ENCODE results near the gene NUP107.
"Not testable (repeated sequence)": the region's sequence is repeated elsewhere in the genome, so short reads cannot be mapped to it uniquely, and the experiment has no call there.

The NUP107 gene

GRCh38 chr12:68667896-68668295, 18.9 kb upstream of the NUP107 start:
- Histone ChIP-seq H3K9ac (ENCODE audit: low read depth, low read length) (no peak overlapping the region), H3K4me3 (ENCODE audit: low read length) (no peak overlapping the region), H3K36me3 (ENCODE audit: insufficient read depth, low read depth, low read length) (no peaks in the 10 kb centered on the region), H3K9me3 (ENCODE audit: insufficient read depth, low read depth, low read length) (no peaks in the 10 kb centered on the region), H3K27me3 (ENCODE audit: insufficient read depth, low read length) (no peaks in the 10 kb centered on the region), H3K4me1 (ENCODE audit: insufficient read depth, low read length) (no peaks in the 10 kb centered on the region; the same call in 1 of the 2 replicates), H3K27ac (ENCODE audit: low read length) (no peak overlapping the region)

DNA sequence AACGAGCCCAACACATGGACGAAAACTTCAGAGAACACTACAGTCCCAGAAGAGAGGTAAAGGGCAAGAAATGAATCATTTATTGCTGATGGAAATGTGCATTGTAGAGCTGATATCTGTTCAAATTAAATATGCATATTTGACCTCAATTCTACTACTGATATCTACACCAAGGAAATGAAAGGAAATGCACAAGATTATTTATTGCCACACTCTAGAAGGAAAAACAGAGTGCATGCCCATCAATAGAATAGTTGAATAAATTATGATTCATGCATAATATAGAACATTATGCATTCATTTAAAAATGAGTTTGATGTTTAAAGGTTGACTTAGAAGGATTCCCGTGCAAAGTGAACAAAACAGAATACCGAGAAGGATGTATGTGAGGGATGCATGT, 15.6 kb upstream of the NUP107 start:
- Histone ChIP-seq H3K27ac (ENCODE audit: low read length) (no peak overlapping the region), H3K9ac (ENCODE audit: low read depth, low read length) (no peak overlapping the region), H3K4me3 (ENCODE audit: low read length) (no peak overlapping the region), H3K27me3 (ENCODE audit: insufficient read depth, low read length) (no peaks in the 10 kb centered on the region), H3K4me1 (ENCODE audit: insufficient read depth, low read length) (no peaks in the 10 kb centered on the region; the same call in none of the 2 replicates), H3K9me3 (ENCODE audit: insufficient read depth, low read depth, low read length) (no peaks in the 10 kb centered on the region), H3K36me3 (ENCODE audit: insufficient read depth, low read depth, low read length) (no peaks in the 10 kb centered on the region)

DNA sequence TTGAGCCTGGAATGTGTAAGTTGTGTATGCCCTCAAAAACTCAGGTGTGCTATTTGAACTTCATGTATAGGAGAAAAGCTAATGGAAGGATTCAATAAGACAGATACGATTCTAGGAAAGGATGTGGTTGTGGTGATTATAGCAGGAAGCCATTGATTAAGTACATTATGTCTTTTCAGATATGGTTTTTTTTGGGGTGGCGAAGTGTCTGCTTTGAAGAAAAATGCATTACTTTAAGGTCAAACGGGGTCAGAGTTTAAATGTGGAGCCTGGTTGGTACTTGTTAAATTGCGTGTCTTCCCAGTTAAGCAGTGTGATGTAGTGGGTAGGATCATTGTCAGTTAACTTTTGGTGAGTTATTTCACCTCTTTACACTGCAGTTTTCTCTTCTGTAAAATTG, 13.0 kb upstream of the NUP107 start:
- H3K36me3 ChIP-seq (ENCODE audit: insufficient read depth, low read depth, low read length) = no peaks in the 10 kb centered on the region
- no peak overlapping the region for H3K9ac ChIP-seq (ENCODE audit: low read depth, low read length)
- H3K4me3 ChIP-seq (ENCODE audit: low read length) = no peak overlapping the region
- no peaks in the 10 kb centered on the region for H3K27me3 ChIP-seq (ENCODE audit: insufficient read depth, low read length)
- H3K27ac ChIP-seq (ENCODE audit: low read length) = no peak overlapping the region
- H3K9me3 ChIP-seq (ENCODE audit: insufficient read depth, low read depth, low read length) = no peaks in the 10 kb centered on the region
- no peaks in the 10 kb centered on the region; the same call in 1 of the 2 replicates for H3K4me1 ChIP-seq (ENCODE audit: insufficient read depth, low read length)

DNA sequence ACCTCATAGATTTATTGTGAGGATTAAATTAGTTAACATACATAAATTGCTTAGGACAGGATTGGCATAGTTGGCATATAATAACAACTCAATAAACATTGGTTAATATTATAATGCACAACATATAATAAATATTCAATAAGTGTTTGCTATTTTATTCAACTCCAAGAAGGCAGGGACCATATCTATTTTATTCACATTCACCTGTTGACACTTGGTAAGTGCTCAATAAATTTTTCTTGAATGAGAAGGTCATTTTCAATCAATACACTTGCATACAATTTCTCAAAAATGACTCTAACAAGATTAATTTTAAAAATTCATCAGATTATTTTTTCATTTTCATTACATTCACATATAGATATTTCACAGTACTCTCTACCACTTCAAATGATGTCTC, 12.4 kb upstream of the NUP107 start:
- H3K9ac ChIP-seq (ENCODE audit: low read depth, low read length) = no peak overlapping the region
- no peaks in the 10 kb centered on the region for H3K9me3 ChIP-seq (ENCODE audit: insufficient read depth, low read depth, low read length)
- H3K4me3 ChIP-seq (ENCODE audit: low read length) = no peak overlapping the region
- no peak overlapping the region for H3K27ac ChIP-seq (ENCODE audit: low read length)
- no peaks in the 10 kb centered on the region for H3K27me3 ChIP-seq (ENCODE audit: insufficient read depth, low read length)
- no peaks in the 10 kb centered on the region for H3K36me3 ChIP-seq (ENCODE audit: insufficient read depth, low read depth, low read length)
- H3K4me1 ChIP-seq (ENCODE audit: insufficient read depth, low read length) = no peaks in the 10 kb centered on the region; the same call in 1 of the 2 replicates

GRCh38 chr12:68675101-68675842, 11.5 kb upstream of the NUP107 start:
- no peaks in the 10 kb centered on the region for H3K36me3 ChIP-seq (ENCODE audit: insufficient read depth, low read depth, low read length)
- H3K9me3 ChIP-seq (ENCODE audit: insufficient read depth, low read depth, low read length) = no peaks in the 10 kb centered on the region
- H3K27ac ChIP-seq (ENCODE audit: low read length) = no peak overlapping the region
- no peak overlapping the region for H3K4me3 ChIP-seq (ENCODE audit: low read length)
- H3K27me3 ChIP-seq (ENCODE audit: insufficient read depth, low read length) = no peaks in the 10 kb centered on the region
- no peak overlapping the region for H3K9ac ChIP-seq (ENCODE audit: low read depth, low read length)
- no peaks in the 10 kb centered on the region; the same call in 1 of the 2 replicates for H3K4me1 ChIP-seq (ENCODE audit: insufficient read depth, low read length)

DNA sequence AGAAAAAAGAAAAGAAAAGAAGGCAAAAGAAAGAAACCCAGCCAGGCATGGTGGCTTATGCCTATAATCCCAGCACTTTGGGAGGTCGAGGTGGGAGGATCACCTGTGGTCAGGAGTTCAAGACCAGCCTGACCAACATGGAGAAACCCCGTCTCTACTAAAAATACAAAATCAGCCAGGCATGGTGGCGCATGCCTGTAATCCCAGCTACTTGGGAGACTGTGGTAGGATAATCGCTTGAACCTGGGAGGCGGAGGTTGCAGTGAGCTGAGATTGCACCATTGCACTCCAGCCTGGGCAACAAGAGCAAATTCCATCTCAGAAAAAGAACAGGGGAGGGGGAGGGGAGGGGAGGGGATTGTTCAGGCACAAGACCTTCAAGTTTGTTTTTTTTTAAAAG, 9.9 kb upstream of the NUP107 start:
- not testable (repeated sequence) for H3K36me3 ChIP-seq (ENCODE audit: insufficient read depth, low read depth, low read length); H3K4me1 ChIP-seq (ENCODE audit: insufficient read depth, low read length); H3K27ac ChIP-seq (ENCODE audit: low read length); H3K4me3 ChIP-seq (ENCODE audit: low read length); H3K9ac ChIP-seq (ENCODE audit: low read depth, low read length); H3K9me3 ChIP-seq (ENCODE audit: insufficient read depth, low read depth, low read length); H3K27me3 ChIP-seq (ENCODE audit: insufficient read depth, low read length)

GRCh38 chr12:68686262-68686594, 550 bp upstream of the NUP107 start:
- peaks cover 16% of the 10 kb centered on the region; the same call in 1 of the 2 replicates for H3K4me1 ChIP-seq (ENCODE audit: insufficient read depth, low read length)
- H3K27ac ChIP-seq (ENCODE audit: low read length) = peak overlapping the region; percentile 34
- H3K4me3 ChIP-seq (ENCODE audit: low read length) = peak overlapping the region; percentile 87
- H3K9ac ChIP-seq (ENCODE audit: low read depth, low read length) = peak overlapping the region; percentile 92
- H3K9me3 ChIP-seq (ENCODE audit: insufficient read depth, low read depth, low read length) = no peaks in the 10 kb centered on the region
- H3K27me3 ChIP-seq (ENCODE audit: insufficient read depth, low read length) = no peaks in the 10 kb centered on the region
- H3K36me3 ChIP-seq (ENCODE audit: insufficient read depth, low read depth, low read length) = peaks cover 19% of the 10 kb centered on the region

DNA sequence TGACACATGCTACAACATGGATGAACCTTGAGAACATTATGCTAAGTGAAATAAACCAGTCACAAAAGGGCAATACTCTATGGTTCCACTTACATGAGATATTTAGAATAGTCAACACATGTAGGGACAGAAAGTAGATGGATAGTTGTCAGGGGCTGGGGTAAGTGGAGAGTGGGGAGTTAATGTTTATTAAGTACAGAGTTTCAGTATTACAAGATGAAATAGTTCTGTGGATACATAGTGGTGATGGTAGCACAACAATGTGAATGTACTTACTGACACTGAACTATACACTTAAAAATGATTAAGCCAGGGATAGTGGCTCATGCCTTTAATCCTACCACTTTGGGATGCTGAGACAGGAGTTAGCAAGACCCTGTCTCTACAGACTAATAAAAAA, 8.7 kb downstream of the NUP107 start:
- Histone ChIP-seq H3K27me3 (ENCODE audit: insufficient read depth, low read length) (no peaks in the 10 kb centered on the region), H3K36me3 (ENCODE audit: insufficient read depth, low read depth, low read length) (peaks cover 90% of the 10 kb centered on the region), H3K4me1 (ENCODE audit: insufficient read depth, low read length) (no peaks in the 10 kb centered on the region), H3K9me3 (ENCODE audit: insufficient read depth, low read depth, low read length) (no peaks in the 10 kb centered on the region), H3K4me3 (ENCODE audit: low read length) (no peak overlapping the region), H3K9ac (ENCODE audit: low read depth, low read length) (no peak overlapping the region), H3K27ac (ENCODE audit: low read length) (no peak overlapping the region)

GRCh38 chr12:68699486-68699885, 12.7 kb downstream of the NUP107 start:
- Histone ChIP-seq H3K4me3 (ENCODE audit: low read length) (no peak overlapping the region), H3K4me1 (ENCODE audit: insufficient read depth, low read length) (no peaks in the 10 kb centered on the region), H3K36me3 (ENCODE audit: insufficient read depth, low read depth, low read length) (peaks cover 85% of the 10 kb centered on the region)

GRCh38 chr12:68727776-68728175, 41.0 kb downstream of the NUP107 start:
- Histone ChIP-seq H3K9me3 (ENCODE audit: insufficient read depth, low read depth, low read length) (no peaks in the 10 kb centered on the region), H3K27ac (ENCODE audit: low read length) (no peak overlapping the region), H3K36me3 (ENCODE audit: insufficient read depth, low read depth, low read length) (peaks cover 80% of the 10 kb centered on the region), H3K4me3 (ENCODE audit: low read length) (no peak overlapping the region), H3K4me1 (ENCODE audit: insufficient read depth, low read length) (no peaks in the 10 kb centered on the region), H3K9ac (ENCODE audit: low read depth, low read length) (no peak overlapping the region), H3K27me3 (ENCODE audit: insufficient read depth, low read length) (no peaks in the 10 kb centered on the region)

More at GRCh38 chr12:68699486-68699885, 12.7 kb downstream of the NUP107 start:
- no peak overlapping the region for H3K9ac ChIP-seq (ENCODE audit: low read depth, low read length)
- no peak overlapping the region for H3K27ac ChIP-seq (ENCODE audit: low read length)
- H3K27me3 ChIP-seq (ENCODE audit: insufficient read depth, low read length) = no peaks in the 10 kb centered on the region
- no peaks in the 10 kb centered on the region for H3K9me3 ChIP-seq (ENCODE audit: insufficient read depth, low read depth, low read length)

DNA sequence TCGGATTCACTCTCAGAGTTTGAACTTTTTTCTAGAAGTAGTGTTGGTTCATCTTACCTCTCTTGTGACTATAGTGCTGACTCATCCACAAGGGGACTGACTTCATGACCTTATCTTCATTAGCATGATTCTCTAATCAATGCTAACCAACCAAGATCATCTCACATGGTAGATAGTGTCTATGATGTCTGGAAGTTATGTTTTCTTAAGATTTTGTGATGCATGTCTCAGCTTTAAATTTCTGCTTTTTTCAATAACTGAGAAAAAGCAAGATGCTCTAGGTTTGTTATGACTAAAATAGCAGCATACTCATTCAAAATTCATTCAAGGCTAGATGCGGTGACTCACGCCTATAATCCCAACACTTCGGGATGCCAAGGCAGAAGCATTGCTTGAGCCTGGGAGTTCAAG, 46.9 kb downstream of the NUP107 start:
- no peaks in the 10 kb centered on the region for H3K27me3 ChIP-seq (ENCODE audit: insufficient read depth, low read length)
- no peak overlapping the region for H3K9ac ChIP-seq (ENCODE audit: low read depth, low read length)
- H3K27ac ChIP-seq (ENCODE audit: low read length) = no peak overlapping the region
- H3K4me1 ChIP-seq (ENCODE audit: insufficient read depth, low read length) = no peaks in the 10 kb centered on the region
- H3K4me3 ChIP-seq (ENCODE audit: low read length) = no peak overlapping the region
- no peaks in the 10 kb centered on the region for H3K9me3 ChIP-seq (ENCODE audit: insufficient read depth, low read depth, low read length)
- H3K36me3 ChIP-seq (ENCODE audit: insufficient read depth, low read depth, low read length) = peaks cover 82% of the 10 kb centered on the region

DNA sequence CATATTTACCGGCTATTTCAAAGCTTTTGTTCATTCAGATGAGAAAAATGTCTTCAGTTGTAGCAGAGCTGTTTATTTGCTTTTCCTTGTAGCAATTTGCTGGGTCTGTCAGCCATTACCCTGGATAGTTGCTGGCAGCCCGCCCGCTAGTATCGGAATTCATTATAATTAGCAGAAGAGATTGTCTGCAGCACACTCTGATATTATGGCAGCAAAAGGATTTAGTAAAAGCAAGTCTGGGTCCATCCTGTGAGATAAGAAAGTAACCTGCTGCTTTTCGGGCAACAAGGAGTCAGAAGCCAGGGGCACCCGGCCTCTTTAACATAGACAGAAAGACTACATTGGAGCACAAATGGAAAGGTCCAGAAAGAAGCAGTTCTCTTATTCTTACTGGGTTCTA, 53.1 kb downstream of the NUP107 start:
- Histone ChIP-seq H3K4me3 (ENCODE audit: low read length) (no peak overlapping the region), H3K9me3 (ENCODE audit: insufficient read depth, low read depth, low read length) (no peaks in the 10 kb centered on the region), H3K27me3 (ENCODE audit: insufficient read depth, low read length) (no peaks in the 10 kb centered on the region), H3K36me3 (ENCODE audit: insufficient read depth, low read depth, low read length) (peaks cover 83% of the 10 kb centered on the region), H3K9ac (ENCODE audit: low read depth, low read length) (no peak overlapping the region), H3K27ac (ENCODE audit: low read length) (no peak overlapping the region), H3K4me1 (ENCODE audit: insufficient read depth, low read length) (no peaks in the 10 kb centered on the region)
